HepG2 (cell line): ENCODE measurements around the gene CORO1C. TPM values are rescaled to one million over a fixed set of nuclear protein-coding genes. Genes with fewer than 3 reads are reported as not detected.

Experiments used
- ATAC-seq: fragments of 200-7000 bp; cut with Tn5 transposase; 3 replicates; pipeline ENCODE4 v1.9.1; 2020; ENCODE audit warnings: mild to moderate bottlenecking, moderate library complexity
- BruUV-seq: library from RNA; stranded (reverse); fragments of 400-500 nt; replicated peaks from 2 replicates; lab custom pipeline; 2021; lab: Mats Ljungman, UMichigan
- CTCF ChIA-PET: fragments of 300-600 bp; formaldehyde crosslinking; extraction: SDS; loops from one replicate; lab custom pipeline; 2021; ENCODE audit warnings: low total read pairs, inconsistent platforms, low intra/inter-chr PET ratio; lab: Yijun Ruan, JAX
- POLR2A ChIA-PET: fragments of 350-600 bp; sonication (Branson Sonifier 250); formaldehyde crosslinking; loops from one replicate; lab custom pipeline; 2020; ENCODE audit warnings: antibody characterized with exemption, inconsistent platforms; lab: Yijun Ruan, JAX
- DNase-seq: peaks from one replicate; pipeline ENCODE4 v3.0.0-alpha.2; 2015; ENCODE audit warnings: low spot score
- FAIRE-seq: peaks from 3 replicates; lab custom pipeline; 2011; peaks lifted over from hg19 to GRCh38; lab: Jason Lieb, UNC
- H2AFZ ChIP-seq: one replicate; pipeline ENCODE4 v1.6.1; 2011; ENCODE audit warnings: low read length, inconsistent platforms
- H3K27ac ChIP-seq: fragments of 300-600 bp; 3 replicates; pipeline ENCODE4 v1.8.0; 2011; ENCODE audit warnings: mixed run types, mild to moderate bottlenecking, mixed read lengths, low read length, inconsistent platforms; ENCODE audit not compliant: insufficient read depth; ENCODE audit errors: extremely low read length
- H3K27me3 ChIP-seq, 2 experiments: fragments of 200-600 bp in 1 of 2; 2 replicates in 1 of 2; 3 replicates in 1 of 2; pipeline versions ENCODE4 v1.6.0 to v1.8.0; 2011; ENCODE audit warnings: low read length in 2 of 2, mild to moderate bottlenecking in 2 of 2, moderate library complexity in 2 of 2, inconsistent platforms in 1 of 2; ENCODE audit not compliant: insufficient read depth in 2 of 2, control insufficient read depth in 1 of 2
- H3K36me3 ChIP-seq, 2 experiments: fragments of 200-600 bp in 1 of 2; replicated peaks in 1 of 2; 2 replicates in 1 of 2; 3 replicates in 1 of 2; pipeline versions ENCODE4 v1.5.1 to v1.8.0; 2011; ENCODE audit warnings: low read length in 2 of 2, inconsistent platforms in 1 of 2; ENCODE audit not compliant: insufficient read depth in 2 of 2, control insufficient read depth in 1 of 2
- H3K4me1 ChIP-seq: 2 replicates; pipeline ENCODE4 v1.5.1; 2012; ENCODE audit warnings: low read length, inconsistent platforms; ENCODE audit not compliant: insufficient read depth
- H3K4me2 ChIP-seq: 2 replicates; pipeline ENCODE4 v1.6.0; 2011; ENCODE audit warnings: low read depth, low read length, inconsistent platforms
- H3K4me3 ChIP-seq, 3 experiments: fragments of 200-600 bp in 1 of 3; sonication (generic), shearing (Covaris generic) in 1 of 3; replicated peaks in 1 of 3; 2 replicates each; pipeline ENCODE4 v1.5.1; 2011 to 2016; ENCODE audit warnings: low read length in 3 of 3, inconsistent platforms in 2 of 3, low read depth in 2 of 3, mild to moderate bottlenecking in 2 of 3, control low read depth in 1 of 3, mixed read lengths in 1 of 3; ENCODE audit not compliant: insufficient read depth in 1 of 3
- H3K79me2 ChIP-seq: one replicate; pipeline ENCODE4 v1.6.1; 2011; ENCODE audit warnings: low read length, inconsistent platforms; ENCODE audit not compliant: insufficient read depth
- H3K9ac ChIP-seq: 2 replicates; pipeline ENCODE4 v1.6.0; 2011; ENCODE audit warnings: mild to moderate bottlenecking, low read depth, low read length, inconsistent platforms; ENCODE audit not compliant: insufficient read depth
- H3K9me3 ChIP-seq: 2 replicates; pipeline ENCODE4 v1.5.1; 2012; ENCODE audit warnings: mild to moderate bottlenecking, low read length
- H4K20me1 ChIP-seq: 2 replicates; pipeline ENCODE4 v1.6.0; 2011; ENCODE audit warnings: inconsistent platforms, mild to moderate bottlenecking, low read length, moderate library complexity; ENCODE audit not compliant: insufficient read depth
- AGO2 ChIP-seq: fragments of 200-400 bp; formaldehyde crosslinking; optimal IDR thresholded peaks from 2 replicates; pipeline ENCODE3; 2017; ENCODE audit warnings: mild to moderate bottlenecking, low read depth, low read length, moderate library complexity
- KDM4B ChIP-seq: sonication (generic); formaldehyde crosslinking; IDR thresholded peaks from 2 replicates; pipeline ENCODE4 v1.4.0; 2020; ENCODE audit warnings: missing genetic modification reagents
- MBD4 ChIP-seq: IDR thresholded peaks from 2 replicates; pipeline ENCODE4 v1.6.1; 2012; ENCODE audit warnings: low read length, inconsistent platforms, borderline replicate concordance
- MYNN ChIP-seq: sonication (generic); formaldehyde crosslinking; IDR thresholded peaks from 2 replicates; pipeline ENCODE4 v1.4.0; 2020; ENCODE audit warnings: mild to moderate bottlenecking, low read depth, missing genetic modification reagents
- POLR2A ChIP-seq, 2 experiments: IDR thresholded peaks; 2 replicates each; pipeline ENCODE4 v1.6.1; 2011; ENCODE audit warnings: low read depth in 2 of 2, low read length in 2 of 2, mild to moderate bottlenecking in 1 of 2, moderate library complexity in 1 of 2; ENCODE audit not compliant: insufficient read depth in 1 of 2
- RBM22 ChIP-seq: fragments of 200-400 bp; formaldehyde crosslinking; optimal IDR thresholded peaks from 2 replicates; pipeline ENCODE3; 2017; ENCODE audit warnings: mild to moderate bottlenecking, low read length, moderate library complexity
- ZNF263 ChIP-seq: sonication (generic); formaldehyde crosslinking; IDR thresholded peaks from 2 replicates; pipeline ENCODE4 v1.4.0; 2020; ENCODE audit warnings: missing genetic modification reagents
- ZNF441 ChIP-seq: sonication (generic); formaldehyde crosslinking; IDR thresholded peaks from 2 replicates; pipeline ENCODE4 v1.7.0; 2021; ENCODE audit warnings: missing genetic modification reagents, borderline replicate concordance
- ZNF766 ChIP-seq: sonication (generic); formaldehyde crosslinking; IDR thresholded peaks from 2 replicates; pipeline ENCODE4 v1.5.0; 2020; ENCODE audit warnings: missing genetic modification reagents, borderline replicate concordance
- WGBS: methylation state at CpG from one replicate; pipeline ENCODE4 v1.1.6; 2017; ENCODE audit warnings: low lambda C conversion rate; 5-methylcytosine and 5-hydroxymethylcytosine counted together
- in situ Hi-C: cut with HindIII; loops from 2 replicates; pipeline ENCODE4 v1.10.0; 2017; ENCODE audit warnings: low pct_unique_long_range_greater_than_20kb; ENCODE audit not compliant: extremely low pct_ligation_motif_present
- intact Hi-C: fragments of 100-400 bp; cut with micrococcal nuclease; formaldehyde crosslinking; loops from one replicate; pipeline ENCODE4 v1.10.0; 2022; ENCODE audit not compliant: unreplicated experiment
- polyA plus RNA-seq, 8 experiments: library from polyadenylated mRNA; depleted of rRNA in 3 of 8; stranded (reverse) in 7 of 8; unstranded in 1 of 8; fragments of >200 nt; fragmentation: Illumina TruSeq in 4 of 8; extraction: Trizol in 4 of 8; gene quantifications; 2 replicates each; pipeline versions ENCODE4 v1.2.1 to v1.2.3, GENCODE V29; 2011 to 2016; ENCODE audit warnings: low read depth in 4 of 8, missing spikeins in 1 of 8, mixed read lengths in 1 of 8; ENCODE audit not compliant: insufficient read depth in 1 of 8
- total RNA-seq, 5 experiments: library from RNA; depleted of rRNA; stranded (reverse); fragments of >200 nt; fragmentation: Illumina TruSeq; extraction: Trizol; gene quantifications; 2 replicates each; pipeline ENCODE4 v1.2.3, GENCODE V29; 2016; ENCODE audit warnings: low read depth in 1 of 5
- TF ChIP-seq, protein P1 (sequence below): sonication (generic); formaldehyde crosslinking; IDR thresholded peaks from 2 replicates; pipeline ENCODE4 v1.8.0; 2022; ENCODE audit warnings: low read depth, missing genetic modification reagents
- TF ChIP-seq, protein P2 (sequence below): sonication (generic); formaldehyde crosslinking; IDR thresholded peaks from 2 replicates; pipeline ENCODE4 v1.4.0; 2020; ENCODE audit warnings: missing genetic modification reagents
- TF ChIP-seq, protein P3 (sequence below): sonication (generic); formaldehyde crosslinking; IDR thresholded peaks from 2 replicates; pipeline ENCODE4 v1.8.0; 2022; ENCODE audit warnings: mild to moderate bottlenecking, missing genetic modification reagents, moderate library complexity
- TF ChIP-seq, protein P4 (sequence below): sonication (generic); formaldehyde crosslinking; IDR thresholded peaks from 2 replicates; pipeline ENCODE4 v1.5.1; 2020; ENCODE audit warnings: missing genetic modification reagents, mild to moderate bottlenecking, borderline replicate concordance

CORO1C gene
- total and polyA plus RNA-seq, 2 of the 13 experiments (the other 11 are each of a cell fraction or from before 2014, with no cell fraction given), result 73.7 to 131 TPM

DNA sequence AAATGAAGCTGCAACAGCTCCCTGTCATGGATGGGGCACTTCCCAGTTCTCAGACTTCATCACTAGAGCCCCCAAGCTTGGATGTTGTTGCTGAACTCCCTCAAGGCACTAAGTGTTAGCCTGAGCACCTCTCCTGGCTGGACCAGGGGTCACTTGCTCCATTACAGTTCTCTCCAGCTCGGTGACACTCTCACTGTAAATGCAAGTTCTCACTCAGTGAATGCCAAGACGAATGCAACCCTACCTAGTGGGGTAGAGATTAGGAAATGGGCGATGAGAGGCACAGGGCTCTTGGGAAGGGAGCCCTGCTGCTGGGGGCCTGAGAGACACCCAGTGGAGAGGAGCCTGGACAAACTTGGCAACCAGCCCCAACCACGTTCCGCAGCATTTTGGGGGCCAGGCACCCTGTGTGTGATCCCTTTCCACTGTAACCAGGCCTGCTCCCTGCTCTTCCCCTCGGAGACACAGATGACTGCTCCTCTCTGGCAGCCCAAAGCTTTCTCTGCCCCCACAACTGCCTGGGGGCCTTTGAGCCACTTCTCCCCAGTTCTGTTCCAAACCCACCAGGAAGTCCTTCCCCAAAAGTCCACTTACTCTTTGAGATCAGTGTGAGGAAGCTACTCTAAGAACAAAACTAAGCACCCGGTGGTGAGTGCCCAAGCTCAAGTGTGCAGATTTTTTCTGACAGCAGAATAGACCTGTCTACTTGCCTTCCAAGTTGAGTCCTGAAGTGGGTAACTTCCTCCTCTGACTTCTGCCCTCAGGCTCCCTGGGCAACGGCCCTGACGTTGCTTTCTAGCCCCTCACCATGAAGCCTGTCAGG lies 89.7 kb downstream of the CORO1C start:
- intact Hi-C loops, result no loop called here
- Histone ChIP-seq H3K79me2 (no peaks in the 10 kb centered on the region), H3K9ac (no peak overlapping the region), H3K36me3 (peaks cover 4 to 9% of the 10 kb centered on the region in 2 experiments), H3K4me1 (peaks cover 14% of the 10 kb centered on the region; the same call in 1 of the 2 replicates), H3K9me3 (no peaks in the 10 kb centered on the region), H2AFZ (no peak overlapping the region), H3K27ac (no peak overlapping the region), H3K4me3 (no peak overlapping the region), H4K20me1 (no peaks in the 10 kb centered on the region; the same call in 1 of the 2 replicates), H3K4me2 (no peak overlapping the region), H3K27me3 (no peaks in the 10 kb centered on the region; a peak in 1 of 5 replicates)
- no TSS peak for BruUV-seq
- ChIA-PET CTCF (no interaction called here), POLR2A (no interaction called here)
- in situ Hi-C loops, result no loop called here
- no peak for TF ChIP-seq ZNF441 (CRISPR knock-in tag)
- TF ChIP-seq POLR2A (IDR thresholded peaks at IDR 0.05; ENCODE audit: insufficient read depth in 1 of 2, low read depth in 2 of 2, low read length in 2 of 2), result 0 out of 4 replicates have a peak, but pooled peaks of 1 of the 2 experiments have one; percentile 4
- no peak for TF ChIP-seq KDM4B (CRISPR knock-in tag)
- no peak for TF ChIP-seq ZNF766 (CRISPR knock-in tag)
- TF ChIP-seq ZNF263 (CRISPR knock-in tag), result no peak
- TF ChIP-seq, protein P1, sequence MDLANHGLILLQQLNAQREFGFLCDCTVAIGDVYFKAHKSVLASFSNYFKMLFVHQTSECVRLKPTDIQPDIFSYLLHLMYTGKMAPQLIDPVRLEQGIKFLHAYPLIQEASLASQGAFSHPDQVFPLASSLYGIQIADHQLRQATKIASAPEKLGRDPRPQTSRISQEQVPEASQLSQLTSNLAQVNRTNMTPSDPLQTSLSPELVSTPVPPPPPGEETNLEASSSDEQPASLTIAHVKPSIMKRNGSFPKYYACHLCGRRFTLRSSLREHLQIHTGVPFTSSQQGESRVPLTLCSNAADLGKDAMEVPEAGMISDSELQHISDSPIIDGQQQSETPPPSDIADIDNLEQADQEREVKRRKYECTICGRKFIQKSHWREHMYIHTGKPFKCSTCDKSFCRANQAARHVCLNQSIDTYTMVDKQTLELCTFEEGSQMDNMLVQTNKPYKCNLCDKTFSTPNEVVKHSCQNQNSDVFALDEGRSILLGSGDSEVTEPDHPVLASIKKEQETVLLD, result no peak
- no peak for TF ChIP-seq MYNN (CRISPR knock-in tag)
- peak; percentile 64 for TF ChIP-seq AGO2
- TF ChIP-seq, protein P2, sequence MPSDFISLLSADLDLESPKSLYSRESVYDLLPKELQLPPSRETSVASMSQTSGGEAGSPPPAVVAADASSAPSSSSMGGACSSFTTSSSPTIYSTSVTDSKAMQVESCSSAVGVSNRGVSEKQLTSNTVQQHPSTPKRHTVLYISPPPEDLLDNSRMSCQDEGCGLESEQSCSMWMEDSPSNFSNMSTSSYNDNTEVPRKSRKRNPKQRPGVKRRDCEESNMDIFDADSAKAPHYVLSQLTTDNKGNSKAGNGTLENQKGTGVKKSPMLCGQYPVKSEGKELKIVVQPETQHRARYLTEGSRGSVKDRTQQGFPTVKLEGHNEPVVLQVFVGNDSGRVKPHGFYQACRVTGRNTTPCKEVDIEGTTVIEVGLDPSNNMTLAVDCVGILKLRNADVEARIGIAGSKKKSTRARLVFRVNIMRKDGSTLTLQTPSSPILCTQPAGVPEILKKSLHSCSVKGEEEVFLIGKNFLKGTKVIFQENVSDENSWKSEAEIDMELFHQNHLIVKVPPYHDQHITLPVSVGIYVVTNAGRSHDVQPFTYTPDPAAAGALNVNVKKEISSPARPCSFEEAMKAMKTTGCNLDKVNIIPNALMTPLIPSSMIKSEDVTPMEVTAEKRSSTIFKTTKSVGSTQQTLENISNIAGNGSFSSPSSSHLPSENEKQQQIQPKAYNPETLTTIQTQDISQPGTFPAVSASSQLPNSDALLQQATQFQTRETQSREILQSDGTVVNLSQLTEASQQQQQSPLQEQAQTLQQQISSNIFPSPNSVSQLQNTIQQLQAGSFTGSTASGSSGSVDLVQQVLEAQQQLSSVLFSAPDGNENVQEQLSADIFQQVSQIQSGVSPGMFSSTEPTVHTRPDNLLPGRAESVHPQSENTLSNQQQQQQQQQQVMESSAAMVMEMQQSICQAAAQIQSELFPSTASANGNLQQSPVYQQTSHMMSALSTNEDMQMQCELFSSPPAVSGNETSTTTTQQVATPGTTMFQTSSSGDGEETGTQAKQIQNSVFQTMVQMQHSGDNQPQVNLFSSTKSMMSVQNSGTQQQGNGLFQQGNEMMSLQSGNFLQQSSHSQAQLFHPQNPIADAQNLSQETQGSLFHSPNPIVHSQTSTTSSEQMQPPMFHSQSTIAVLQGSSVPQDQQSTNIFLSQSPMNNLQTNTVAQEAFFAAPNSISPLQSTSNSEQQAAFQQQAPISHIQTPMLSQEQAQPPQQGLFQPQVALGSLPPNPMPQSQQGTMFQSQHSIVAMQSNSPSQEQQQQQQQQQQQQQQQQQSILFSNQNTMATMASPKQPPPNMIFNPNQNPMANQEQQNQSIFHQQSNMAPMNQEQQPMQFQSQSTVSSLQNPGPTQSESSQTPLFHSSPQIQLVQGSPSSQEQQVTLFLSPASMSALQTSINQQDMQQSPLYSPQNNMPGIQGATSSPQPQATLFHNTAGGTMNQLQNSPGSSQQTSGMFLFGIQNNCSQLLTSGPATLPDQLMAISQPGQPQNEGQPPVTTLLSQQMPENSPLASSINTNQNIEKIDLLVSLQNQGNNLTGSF (CRISPR knock-in tag), result no peak
- peak; percentile 50 for TF ChIP-seq RBM22
- TF ChIP-seq MBD4, result 0 out of 2 replicates have a peak, but pooled peaks have one; percentile 36
- TF ChIP-seq, protein P3, sequence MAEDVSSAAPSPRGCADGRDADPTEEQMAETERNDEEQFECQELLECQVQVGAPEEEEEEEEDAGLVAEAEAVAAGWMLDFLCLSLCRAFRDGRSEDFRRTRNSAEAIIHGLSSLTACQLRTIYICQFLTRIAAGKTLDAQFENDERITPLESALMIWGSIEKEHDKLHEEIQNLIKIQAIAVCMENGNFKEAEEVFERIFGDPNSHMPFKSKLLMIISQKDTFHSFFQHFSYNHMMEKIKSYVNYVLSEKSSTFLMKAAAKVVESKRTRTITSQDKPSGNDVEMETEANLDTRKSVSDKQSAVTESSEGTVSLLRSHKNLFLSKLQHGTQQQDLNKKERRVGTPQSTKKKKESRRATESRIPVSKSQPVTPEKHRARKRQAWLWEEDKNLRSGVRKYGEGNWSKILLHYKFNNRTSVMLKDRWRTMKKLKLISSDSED (CRISPR knock-in tag), result no peak
- TF ChIP-seq, protein P4, sequence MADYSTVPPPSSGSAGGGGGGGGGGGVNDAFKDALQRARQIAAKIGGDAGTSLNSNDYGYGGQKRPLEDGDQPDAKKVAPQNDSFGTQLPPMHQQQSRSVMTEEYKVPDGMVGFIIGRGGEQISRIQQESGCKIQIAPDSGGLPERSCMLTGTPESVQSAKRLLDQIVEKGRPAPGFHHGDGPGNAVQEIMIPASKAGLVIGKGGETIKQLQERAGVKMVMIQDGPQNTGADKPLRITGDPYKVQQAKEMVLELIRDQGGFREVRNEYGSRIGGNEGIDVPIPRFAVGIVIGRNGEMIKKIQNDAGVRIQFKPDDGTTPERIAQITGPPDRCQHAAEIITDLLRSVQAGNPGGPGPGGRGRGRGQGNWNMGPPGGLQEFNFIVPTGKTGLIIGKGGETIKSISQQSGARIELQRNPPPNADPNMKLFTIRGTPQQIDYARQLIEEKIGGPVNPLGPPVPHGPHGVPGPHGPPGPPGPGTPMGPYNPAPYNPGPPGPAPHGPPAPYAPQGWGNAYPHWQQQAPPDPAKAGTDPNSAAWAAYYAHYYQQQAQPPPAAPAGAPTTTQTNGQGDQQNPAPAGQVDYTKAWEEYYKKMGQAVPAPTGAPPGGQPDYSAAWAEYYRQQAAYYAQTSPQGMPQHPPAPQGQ (CRISPR knock-in tag), result no peak
- no peak for FAIRE-seq
- ATAC-seq, result peak; percentile 8
- 62% methylated on average over 5 of the region's 9 CpGs for WGBS
- no peak for DNase-seq
